Psoas muscle (tissue), 8 donors: ENCODE results near the gene EIF3J. TPM values are rescaled to one million over a fixed set of nuclear protein-coding genes. Genes with fewer than 3 reads are reported as not detected.

Source experiments
- ATAC-seq, 4 donors: fragments of 200-7000 bp; cut with Tn5 transposase; one replicate each; pipeline ENCODE4 v1.9.1; 2020; ENCODE audit warnings: moderate library complexity in 3 of 4, mild to moderate bottlenecking in 2 of 4
- DNase-seq, 2 donors: peaks; one replicate each; pipeline ENCODE4 v3.0.0-alpha.2; 2020
- H3K27ac ChIP-seq: fragments of 200-600 bp; one replicate; pipeline ENCODE4 v1.8.0; 2022
- H3K27me3 ChIP-seq, 3 donors: fragments of 200-600 bp in 1 of 3; one replicate each; pipeline versions ENCODE4 v1.6.1 to v1.8.0; 2013 to 2022; ENCODE audit warnings: low read length in 2 of 3, mild to moderate bottlenecking in 2 of 3, moderate library complexity in 1 of 3; ENCODE audit not compliant: insufficient read depth in 3 of 3
- H3K36me3 ChIP-seq, 2 donors: fragments of 200-600 bp in 1 of 2; one replicate each; pipeline versions ENCODE4 v1.6.1 to v1.8.0; 2013 to 2022; ENCODE audit warnings: low read depth in 1 of 2, mild to moderate bottlenecking in 1 of 2, moderate library complexity in 1 of 2; ENCODE audit not compliant: insufficient read depth in 1 of 2
- H3K4me1 ChIP-seq: fragments of 200-600 bp; one replicate; pipeline ENCODE4 v1.8.0; 2022
- H3K4me3 ChIP-seq: fragments of 200-600 bp; one replicate; pipeline ENCODE4 v1.8.0; 2022; ENCODE audit warnings: mild to moderate bottlenecking
- H3K9me3 ChIP-seq: fragments of 200-600 bp; one replicate; pipeline ENCODE4 v1.8.0; 2022
- CTCF ChIP-seq: fragments of 200-600 bp; IDR thresholded peaks from one replicate; pipeline ENCODE4 v1.8.0; 2022; ENCODE audit warnings: antibody characterized with exemption
- WGBS, 3 donors: extraction: QIAGEN DNeasy Blood & Tissue Kit; methylation state at CpG; one replicate each; pipeline versions ENCODE4 v1.1.6 to v1.1.7; 2013; 5-methylcytosine and 5-hydroxymethylcytosine counted together
- intact Hi-C, 2 donors: fragments of 100-400 bp; cut with DNase I; formaldehyde crosslinking; loops; one replicate each; pipeline versions ENCODE4 v1.11.0 to v1.14.2; 2022
- polyA plus RNA-seq, 3 donors: library from polyadenylated mRNA; stranded (reverse); fragments of 200-250 nt; gene quantifications; one replicate each; pipeline ENCODE4 v1.2.3, GENCODE V29; 2013
- total RNA-seq, 4 donors: library from RNA; stranded (reverse); fragmentation: NEBNext Ultra II Directional in 2 of 4; extraction: Animal tissue kit (Norgen Biotek cat#: 25700) in 2 of 4; gene quantifications; one replicate each; pipeline versions ENCODE4 v1.2.1 to v1.2.4, GENCODE V29; 2021 to 2023
- donor health status: healthy with polysubstance abuse.
- donor health status: DM: no; HTN: no; CAD: no; lungs with moderate emphysema.
- donor health status: Bipolar disorder and iron deficiency.
- donor health status: healthy.
- donor health status: DM: yes; HTN: yes; CAD: no.
- donor health status: DM: no; HTN: no; CAD: no.
- donor health status: DM: no; HTN: no; CAD: no.
- donor health status: DM: yes; HTN: yes; CAD: no.

The EIF3J gene
- total and polyA plus RNA-seq, 7 donors = 123 to 238 (median 213) TPM

- no peak overlapping the region for H3K4me3 ChIP-seq
- H3K27me3 ChIP-seq = no peaks in the 10 kb centered on the region
- no peak for TF ChIP-seq CTCF
- H3K27ac ChIP-seq = no peak overlapping the region
- 86 to 93% (median 91%) methylated on average over 1 of the region's 1 CpG for WGBS, 3 donors
- DNase-seq (no peak), ATAC-seq (no peak)
- intact Hi-C loops = loop anchor here in 1 of 2 donors (10.0 kb wide), 1 partner anchor 143 kb away; the partner anchor contains the start of gene TRIM69
- H3K4me1 ChIP-seq = no peaks in the 10 kb centered on the region
- peaks cover 9 to 100% of the 10 kb centered on the region in 2 donors for H3K36me3 ChIP-seq
- H3K9me3 ChIP-seq = no peaks in the 10 kb centered on the region
Observed at GRCh38 chr15:44591326-44591725, 54.4 kb downstream of the EIF3J start.

GRCh38 chr15:44593042-44593736 is 56.2 kb downstream of the EIF3J start:
- ATAC-seq (peak in 3 of 4 donors; percentile 37 to 51 (median 40)), DNase-seq (no peak)
- no peaks in the 10 kb centered on the region for H3K27me3 ChIP-seq
- peaks cover 10 to 100% of the 10 kb centered on the region in 2 donors for H3K36me3 ChIP-seq
- TF ChIP-seq CTCF = peak; percentile 24
- H3K4me3 ChIP-seq = no peak overlapping the region
- whole genome bisulfite sequencing, 3 donors = 82 to 87% (median 85%) methylated on average over 7 of the region's 7 CpGs
- H3K9me3 ChIP-seq = no peaks in the 10 kb centered on the region
- intact Hi-C loops = loop anchor here in 1 of 2 donors (10.0 kb wide), 1 partner anchor 142 kb away; the partner anchor contains the start of gene TRIM69
- H3K27ac ChIP-seq = no peak overlapping the region
- no peaks in the 10 kb centered on the region for H3K4me1 ChIP-seq

GRCh38 chr15:44595246-44595645 is 58.3 kb downstream of the EIF3J start:
- Histone ChIP-seq H3K27ac (no peak overlapping the region), H3K27me3 (no peaks in the 10 kb centered on the region), H3K4me3 (no peak overlapping the region), H3K4me1 (no peaks in the 10 kb centered on the region), H3K9me3 (no peaks in the 10 kb centered on the region), H3K36me3 (peaks cover 6 to 100% of the 10 kb centered on the region in 2 donors)
- 56 to 62% (median 62%) methylated on average over 1 of the region's 1 CpG for WGBS, 3 donors
- intact Hi-C loops = loop anchor here in 1 of 2 donors (10.0 kb wide), 1 partner anchor 140 kb away; the partner anchor contains the start of gene TRIM69
- ATAC-seq (no peak), DNase-seq (no peak)
- TF ChIP-seq CTCF = no peak

GRCh38 chr15:44595656-44596510 is 58.9 kb downstream of the EIF3J start:
- H3K36me3 ChIP-seq = peaks cover 4 to 100% of the 10 kb centered on the region in 2 donors
- WGBS, 3 donors = 91 to 96% (median 95%) methylated on average over 3 of the region's 3 CpGs
- intact Hi-C loops = loop anchor here in 1 of 2 donors (10.0 kb wide), 1 partner anchor 139 kb away; the partner anchor contains the start of gene TRIM69

More at GRCh38 chr15:44595656-44596510, 58.9 kb downstream of the EIF3J start:
- Histone ChIP-seq H3K27me3 (no peaks in the 10 kb centered on the region), H3K4me1 (no peaks in the 10 kb centered on the region), H3K9me3 (no peaks in the 10 kb centered on the region), H3K27ac (no peak overlapping the region), H3K4me3 (no peak overlapping the region)
- ATAC-seq (no peak), DNase-seq (no peak)
- TF ChIP-seq CTCF = no peak
